ENCODE measurements around the gene MOB3B.

The MOB3B gene

DNA sequence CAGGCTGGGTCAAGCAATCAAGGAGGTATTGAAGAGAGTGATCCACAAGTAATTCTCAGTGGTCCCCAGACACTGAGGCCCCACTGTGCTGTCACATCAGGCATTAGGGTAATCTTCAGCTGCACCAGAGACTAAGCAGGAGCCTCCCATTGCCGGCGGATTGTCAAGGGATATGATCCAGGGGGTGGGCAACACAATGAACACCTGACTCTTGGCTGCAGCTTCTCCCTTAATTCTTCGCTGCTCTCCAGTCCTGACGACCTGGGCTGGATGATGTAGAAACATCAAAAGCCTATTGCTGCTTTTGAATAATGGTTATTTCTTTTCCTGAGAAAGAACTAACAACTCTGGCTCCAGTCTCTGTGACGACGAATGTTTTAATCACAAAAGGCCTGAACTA lies 83.9 kb downstream of the MOB3B start:
- no peak overlapping the region for H3K4me3 ChIP-seq (replicated peaks in 1 of 2; ENCODE audit: low read depth in 2 of 2, low read length in 2 of 2)
- TF ChIP-seq, protein P1, sequence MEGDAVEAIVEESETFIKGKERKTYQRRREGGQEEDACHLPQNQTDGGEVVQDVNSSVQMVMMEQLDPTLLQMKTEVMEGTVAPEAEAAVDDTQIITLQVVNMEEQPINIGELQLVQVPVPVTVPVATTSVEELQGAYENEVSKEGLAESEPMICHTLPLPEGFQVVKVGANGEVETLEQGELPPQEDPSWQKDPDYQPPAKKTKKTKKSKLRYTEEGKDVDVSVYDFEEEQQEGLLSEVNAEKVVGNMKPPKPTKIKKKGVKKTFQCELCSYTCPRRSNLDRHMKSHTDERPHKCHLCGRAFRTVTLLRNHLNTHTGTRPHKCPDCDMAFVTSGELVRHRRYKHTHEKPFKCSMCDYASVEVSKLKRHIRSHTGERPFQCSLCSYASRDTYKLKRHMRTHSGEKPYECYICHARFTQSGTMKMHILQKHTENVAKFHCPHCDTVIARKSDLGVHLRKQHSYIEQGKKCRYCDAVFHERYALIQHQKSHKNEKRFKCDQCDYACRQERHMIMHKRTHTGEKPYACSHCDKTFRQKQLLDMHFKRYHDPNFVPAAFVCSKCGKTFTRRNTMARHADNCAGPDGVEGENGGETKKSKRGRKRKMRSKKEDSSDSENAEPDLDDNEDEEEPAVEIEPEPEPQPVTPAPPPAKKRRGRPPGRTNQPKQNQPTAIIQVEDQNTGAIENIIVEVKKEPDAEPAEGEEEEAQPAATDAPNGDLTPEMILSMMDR (IDR thresholded peaks at IDR 0.05; ENCODE audit: low read depth, low read length): no peak
- no peak for DNase-seq (ENCODE audit: low read depth in 2 of 2)

DNA sequence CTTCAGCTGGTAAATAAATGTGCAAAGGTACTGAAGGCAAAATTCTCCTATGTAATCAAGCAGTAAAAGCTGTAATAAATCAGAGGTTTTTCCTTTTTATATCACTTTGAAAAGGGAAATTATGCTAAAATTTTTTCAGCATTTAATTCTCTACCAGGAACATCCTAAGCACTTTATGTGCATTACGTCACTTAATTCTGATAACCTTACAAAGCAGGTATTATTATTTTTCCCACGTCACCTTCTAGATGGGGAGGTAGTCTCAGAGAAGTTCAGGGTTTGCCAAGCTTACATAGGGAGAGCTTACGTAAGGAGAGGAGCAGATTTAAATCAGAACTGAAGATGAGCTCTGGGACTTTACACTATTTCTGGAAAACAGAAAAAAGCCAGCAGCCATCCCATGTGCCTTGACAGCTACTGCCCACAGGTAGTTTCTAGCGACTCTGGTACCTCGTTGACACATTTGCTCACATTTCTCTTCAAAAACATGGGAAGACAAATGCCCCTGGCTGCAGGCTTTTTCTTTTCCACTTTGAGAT lies 84.5 kb downstream of the MOB3B start:
- TF ChIP-seq, protein P1 (IDR thresholded peaks at IDR 0.05; ENCODE audit: low read depth, low read length): no peak
- H3K4me3 ChIP-seq (replicated peaks in 1 of 2; ENCODE audit: low read depth in 2 of 2, low read length in 2 of 2): no peak overlapping the region
- no peak for DNase-seq (ENCODE audit: low read depth in 2 of 2)

DNA sequence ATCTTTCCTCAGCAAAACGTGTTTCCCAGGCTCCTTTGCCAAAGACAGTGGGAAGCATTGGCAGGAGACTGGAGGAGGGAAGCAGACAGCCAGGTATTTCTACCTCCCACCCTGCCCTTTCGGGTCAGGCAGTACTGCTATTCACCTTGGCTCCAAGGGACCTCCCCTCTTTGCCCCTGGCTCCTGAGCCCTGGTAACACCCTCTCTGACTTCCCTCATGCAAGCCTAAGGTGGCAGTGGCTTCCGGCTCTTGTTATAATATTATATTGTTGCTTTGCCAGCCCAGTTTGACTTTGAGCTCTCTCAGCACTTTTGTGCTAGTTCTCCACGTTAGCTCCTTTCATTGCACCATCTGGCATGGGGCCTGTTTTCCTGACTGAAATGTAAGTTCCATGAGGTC lies 87.2 kb downstream of the MOB3B start:
- TF ChIP-seq, protein P1 (IDR thresholded peaks at IDR 0.05; ENCODE audit: low read depth, low read length): no peak
- no peak for DNase-seq (ENCODE audit: low read depth in 2 of 2)
- H3K4me3 ChIP-seq (replicated peaks in 1 of 2; ENCODE audit: low read depth in 2 of 2, low read length in 2 of 2): no peak overlapping the region

DNA sequence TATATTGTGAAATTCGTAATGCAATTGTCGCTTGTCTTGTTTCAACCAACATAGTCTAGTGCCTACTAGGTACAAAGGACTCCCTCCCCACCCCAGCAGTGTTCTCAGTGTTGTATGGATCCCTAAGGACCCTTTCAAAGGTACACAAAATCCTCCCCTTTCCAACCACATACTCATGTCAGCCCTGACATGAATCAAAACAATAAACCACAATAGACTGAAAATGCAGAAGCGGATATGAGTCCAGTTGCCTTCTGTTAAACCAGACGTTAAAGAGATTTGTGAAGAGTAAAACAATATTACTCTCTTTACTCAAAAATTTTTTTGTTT lies 87.9 kb downstream of the MOB3B start:
- TF ChIP-seq, protein P1 (IDR thresholded peaks at IDR 0.05; ENCODE audit: low read depth, low read length): no peak
- no peak overlapping the region for H3K4me3 ChIP-seq (replicated peaks in 1 of 2; ENCODE audit: low read depth in 2 of 2, low read length in 2 of 2)
- no peak for DNase-seq (ENCODE audit: low read depth in 2 of 2)

DNA sequence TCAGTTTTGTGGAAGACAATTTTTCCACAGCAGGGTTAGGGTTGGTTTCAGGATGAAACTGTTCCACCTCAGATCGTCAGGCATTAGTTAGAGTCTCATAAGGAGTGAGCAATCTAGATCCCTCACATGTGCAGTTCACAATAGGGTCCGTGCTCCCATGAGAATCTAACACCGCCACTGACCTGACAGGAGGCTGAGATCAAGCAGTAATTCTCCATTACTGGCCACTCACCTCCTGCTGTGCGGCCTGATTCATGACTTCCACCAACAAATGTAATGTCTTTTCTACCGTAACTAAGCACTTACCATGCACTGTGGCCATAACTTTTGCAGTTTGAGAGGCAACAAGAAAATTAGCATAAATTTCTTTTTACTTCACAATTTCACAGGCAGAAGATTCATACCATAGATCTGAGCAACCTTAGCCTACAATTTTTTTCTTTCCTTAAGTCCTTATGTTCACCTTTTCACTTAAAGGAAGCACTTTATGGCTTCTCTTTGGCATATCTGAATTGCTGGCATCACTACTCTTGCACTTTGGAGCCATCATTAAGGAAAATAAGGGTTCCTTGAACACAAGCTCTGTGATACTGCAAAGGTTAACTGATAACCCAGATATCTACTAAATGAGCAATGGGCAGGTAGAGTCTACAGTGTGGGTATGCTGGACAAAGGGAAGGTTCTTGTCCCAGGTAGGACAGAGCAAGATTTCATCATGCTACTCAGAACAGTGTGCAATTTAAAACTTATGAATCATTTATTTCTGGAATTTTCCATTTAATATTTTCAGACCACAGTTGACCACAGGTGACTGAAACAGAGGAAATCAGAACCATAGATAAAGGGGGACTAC lies 88.5 kb downstream of the MOB3B start:
- TF ChIP-seq, protein P1 (IDR thresholded peaks at IDR 0.05; ENCODE audit: low read depth, low read length): no peak
- no peak overlapping the region for H3K4me3 ChIP-seq (replicated peaks in 1 of 2; ENCODE audit: low read depth in 2 of 2, low read length in 2 of 2)
- DNase-seq (ENCODE audit: low read depth in 2 of 2): no peak

DNA sequence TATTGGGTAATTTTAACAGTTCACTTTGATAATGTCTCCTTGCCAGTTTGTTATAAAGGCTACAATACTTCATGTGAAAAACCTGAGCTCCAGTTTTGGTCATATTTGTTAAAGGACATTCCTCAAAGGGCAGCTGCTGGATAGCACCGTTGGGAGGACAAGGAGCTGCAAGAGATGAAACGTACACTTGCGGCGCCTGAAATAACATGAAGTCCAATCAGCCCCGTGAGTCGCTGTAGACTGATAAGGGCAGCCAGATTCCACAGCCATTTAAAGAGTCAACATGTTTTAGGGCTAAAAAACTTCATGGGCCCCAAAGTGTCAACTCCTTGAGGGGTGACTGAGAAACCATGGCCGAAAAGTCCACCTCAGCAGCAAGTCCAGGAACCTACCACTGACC lies 91.1 kb downstream of the MOB3B start:
- no peak overlapping the region for H3K4me3 ChIP-seq (replicated peaks in 1 of 2; ENCODE audit: low read depth in 2 of 2, low read length in 2 of 2)
- DNase-seq (ENCODE audit: low read depth in 2 of 2): no peak
- TF ChIP-seq, protein P1 (IDR thresholded peaks at IDR 0.05; ENCODE audit: low read depth, low read length): no peak

Data from cardiac fibroblast (primary cell).